Liver (tissue), 9 donors: ENCODE results near the gene TEX55. TPM values are rescaled to one million over a fixed set of nuclear protein-coding genes. Genes with fewer than 3 reads are reported as not detected.

ENCODE experiments used
- DNase-seq: peaks from one replicate; pipeline ENCODE4 v3.0.0-alpha.2; 2017; ENCODE audit warnings: low spot score
- H3K27ac ChIP-seq, 2 donors: one replicate each; pipeline ENCODE4 v1.7.0; 2013; ENCODE audit warnings: inconsistent platforms in 2 of 2, low read length in 2 of 2, control low read depth in 1 of 2, low read depth in 1 of 2, mild to moderate bottlenecking in 1 of 2
- H3K27me3 ChIP-seq, 4 donors: one replicate each; pipeline versions ENCODE4 v1.6.1 to v1.7.0; 2013; ENCODE audit warnings: low read length in 3 of 4, inconsistent platforms in 1 of 4, mild to moderate bottlenecking in 1 of 4, moderate library complexity in 1 of 4; ENCODE audit not compliant: control insufficient read depth in 4 of 4, insufficient read depth in 4 of 4
- H3K36me3 ChIP-seq, 4 donors: one replicate each; pipeline versions ENCODE4 v1.6.1 to v1.7.0; 2013; ENCODE audit warnings: low read length in 3 of 4, mild to moderate bottlenecking in 3 of 4, low read depth in 1 of 4, moderate library complexity in 1 of 4; ENCODE audit not compliant: control insufficient read depth in 4 of 4, insufficient read depth in 3 of 4
- H3K4me1 ChIP-seq, 4 donors: one replicate each; pipeline versions ENCODE4 v1.6.1 to v1.7.0; 2013; ENCODE audit warnings: low read length in 3 of 4, mild to moderate bottlenecking in 3 of 4, moderate library complexity in 1 of 4; ENCODE audit not compliant: control insufficient read depth in 4 of 4, insufficient read depth in 4 of 4
- H3K4me3 ChIP-seq, 3 donors: one replicate each; pipeline versions ENCODE4 v1.6.1 to v1.7.0; 2013; ENCODE audit warnings: low read length in 3 of 3, control low read depth in 1 of 3, low read depth in 1 of 3, mild to moderate bottlenecking in 1 of 3
- H3K9ac ChIP-seq, 2 donors: one replicate each; pipeline ENCODE4 v1.7.0; 2013; ENCODE audit warnings: low read length in 2 of 2, mild to moderate bottlenecking in 2 of 2, moderate library complexity in 2 of 2, control low read depth in 1 of 2, low read depth in 1 of 2
- H3K9me3 ChIP-seq, 4 donors: one replicate each; pipeline versions ENCODE4 v1.6.1 to v1.7.0; 2013; ENCODE audit warnings: low read length in 3 of 4; ENCODE audit not compliant: control insufficient read depth in 4 of 4
- ATF3 ChIP-seq: IDR thresholded peaks from 2 replicates; pipeline ENCODE4 v1.6.1; 2016; ENCODE audit warnings: antibody characterized with exemption
- CTCF ChIP-seq: fragments of 150-350 bp; IDR thresholded peaks from 2 replicates; pipeline ENCODE4 v1.5.1; 2017; ENCODE audit warnings: improper control_type of control experiment, low read depth, low read length; ENCODE audit not compliant: missing input control
- EGR1 ChIP-seq, 2 donors: IDR thresholded peaks; 2 replicates each; pipeline ENCODE4 v1.6.1; 2016 to 2018; ENCODE audit warnings: antibody characterized with exemption in 2 of 2, low read depth in 2 of 2
- FOXA1 ChIP-seq: IDR thresholded peaks from 2 replicates; pipeline ENCODE4 v1.6.1; 2016; ENCODE audit warnings: antibody characterized with exemption
- FOXA2 ChIP-seq: IDR thresholded peaks from 2 replicates; pipeline ENCODE4 v1.6.1; 2016; ENCODE audit warnings: antibody characterized with exemption
- GABPA ChIP-seq, 2 donors: IDR thresholded peaks in 1 of 2; conservative IDR thresholded peaks in 1 of 2; 2 replicates each; pipeline ENCODE4 v1.6.1; 2016; ENCODE audit warnings: antibody characterized with exemption in 2 of 2, mild to moderate bottlenecking in 1 of 2, moderate library complexity in 1 of 2
- HNF4A ChIP-seq, 2 donors: conservative IDR thresholded peaks; 2 replicates each; pipeline ENCODE4 v1.6.1; 2016; ENCODE audit warnings: antibody characterized with exemption in 2 of 2, mild to moderate bottlenecking in 2 of 2
- HNF4G ChIP-seq: IDR thresholded peaks from 2 replicates; pipeline ENCODE4 v1.6.1; 2016; ENCODE audit warnings: antibody characterized with exemption
- JUND ChIP-seq, 2 donors: IDR thresholded peaks; 2 replicates each; pipeline ENCODE4 v1.6.1; 2016; ENCODE audit warnings: antibody characterized with exemption in 2 of 2
- NR2F2 ChIP-seq: IDR thresholded peaks from 2 replicates; pipeline ENCODE4 v1.6.1; 2016; ENCODE audit warnings: antibody characterized with exemption
- RAD21 ChIP-seq, 2 donors: IDR thresholded peaks; 2 replicates each; pipeline ENCODE4 v1.6.1; 2016; ENCODE audit warnings: antibody characterized with exemption in 2 of 2, mild to moderate bottlenecking in 2 of 2
- REST ChIP-seq: IDR thresholded peaks from 2 replicates; pipeline ENCODE4 v1.6.1; 2016; ENCODE audit warnings: antibody characterized with exemption, mild to moderate bottlenecking
- RXRA ChIP-seq, 2 donors: IDR thresholded peaks; 2 replicates each; pipeline ENCODE4 v1.6.1; 2017 to 2018; ENCODE audit warnings: antibody characterized with exemption in 2 of 2, mild to moderate bottlenecking in 1 of 2
- SP1 ChIP-seq: IDR thresholded peaks from 2 replicates; pipeline ENCODE4 v1.6.1; 2018; ENCODE audit warnings: antibody characterized with exemption, mild to moderate bottlenecking
- TAF1 ChIP-seq: conservative IDR thresholded peaks from 2 replicates; pipeline ENCODE4 v1.6.1; 2016; ENCODE audit warnings: antibody characterized with exemption, mild to moderate bottlenecking
- YY1 ChIP-seq: IDR thresholded peaks from 2 replicates; pipeline ENCODE4 v1.6.1; 2016; ENCODE audit warnings: antibody characterized with exemption, mild to moderate bottlenecking
- ZBTB33 ChIP-seq: IDR thresholded peaks from 2 replicates; pipeline ENCODE4 v1.6.1; 2016; ENCODE audit warnings: antibody characterized with exemption
- WGBS: extraction: QIAGEN DNeasy Blood & Tissue Kit; methylation state at CpG from one replicate; pipeline ENCODE4 v1.1.7; 2013; 5-methylcytosine and 5-hydroxymethylcytosine counted together
- polyA plus RNA-seq, 2 donors: library from polyadenylated mRNA; stranded (reverse) in 1 of 2; unstranded in 1 of 2; fragments of 200-250 nt in 1 of 2; fragments of >200 nt in 1 of 2; fragmentation: Nextera tagmentation in 1 of 2; extraction: Ambion mirVana in 1 of 2; gene quantifications; one replicate each; pipeline versions ENCODE4 v1.2.1 to v1.2.3, GENCODE V29; 2013 to 2015
- total RNA-seq, 2 donors: library from RNA; depleted of rRNA; stranded (reverse); fragments of >200 nt; gene quantifications; one replicate each; pipeline ENCODE4 v1.2.3, GENCODE V29; 2014
- TF ChIP-seq, protein P1 (sequence below): IDR thresholded peaks from 2 replicates; pipeline ENCODE4 v1.6.1; 2016; ENCODE audit warnings: antibody characterized with exemption
- donor health status: healthy.
- donor health status: healthy.
- donor health status: healthy.
- donor health status: healthy.
- donor health status: healthy.

Gene TEX55
- total and polyA plus RNA-seq, 4 donors, result not detected

DNA sequence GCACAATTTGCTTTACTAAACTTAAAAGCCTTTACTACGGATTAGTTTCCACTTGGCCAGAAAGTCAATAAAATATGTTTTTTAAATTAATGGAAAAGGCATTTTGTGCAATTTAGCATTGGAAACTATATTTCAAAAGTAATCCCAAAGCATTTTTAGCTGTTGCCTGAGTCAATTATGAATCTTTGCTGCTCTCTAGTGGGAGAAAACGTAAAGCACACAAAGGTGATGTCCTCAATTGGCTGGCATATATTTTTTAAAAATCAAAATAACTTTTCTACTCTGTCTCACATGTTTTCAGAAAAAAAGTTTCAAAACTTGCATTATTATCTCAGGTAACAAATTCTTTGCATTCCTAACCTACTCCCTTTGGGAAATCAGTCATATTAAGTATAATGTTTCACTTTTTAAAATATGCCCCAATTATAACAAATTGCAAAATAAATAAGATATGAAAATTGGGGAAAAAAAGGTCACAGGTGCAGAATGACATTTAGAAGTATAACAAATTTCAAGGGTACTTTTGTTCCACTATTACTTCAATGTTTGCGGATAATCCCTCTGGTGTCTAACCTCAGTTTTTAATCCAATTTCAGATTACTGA, 47.2 kb upstream of the TEX55 start:
- no peak overlapping the region for H3K9ac ChIP-seq
- no peaks in the 10 kb centered on the region for H3K27me3 ChIP-seq
- no peak for DNase-seq
- no peaks in the 10 kb centered on the region for H3K9me3 ChIP-seq
- no peak overlapping the region for H3K4me3 ChIP-seq
- H3K27ac ChIP-seq, result no peak overlapping the region
- no peaks in the 10 kb centered on the region for H3K4me1 ChIP-seq
- peak; percentile 68 for TF ChIP-seq CTCF
- no peak for TF ChIP-seq FOXA2
- TF ChIP-seq RAD21 (IDR thresholded peaks at IDR 0.05), result peak; percentile 83 to 85
- no peak for TF ChIP-seq ZBTB33
- H3K36me3 ChIP-seq, result no peaks in the 10 kb centered on the region
- WGBS, result 28% methylated on average over 3 of the region's 3 CpGs

DNA sequence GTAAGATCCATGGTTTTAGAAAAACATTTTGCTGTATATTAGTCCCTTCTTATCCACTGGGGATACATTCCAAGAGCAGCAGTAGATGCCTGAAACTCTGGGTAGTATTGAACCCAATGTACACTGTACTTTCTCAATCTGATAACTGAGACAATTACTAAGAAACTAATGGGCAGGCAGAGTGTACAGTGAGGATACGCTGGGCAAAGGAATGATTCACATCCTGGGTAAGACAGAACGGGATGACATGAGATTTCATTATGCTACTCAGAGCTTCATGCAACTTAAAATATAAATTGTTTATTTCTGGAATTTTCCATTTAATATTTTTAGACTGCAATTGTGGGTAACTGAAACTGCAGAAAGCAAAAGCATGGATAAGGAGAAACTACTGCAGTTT, 46.2 kb upstream of the TEX55 start:
- Histone ChIP-seq H3K27ac (no peak overlapping the region), H3K36me3 (no peaks in the 10 kb centered on the region), H3K4me1 (no peaks in the 10 kb centered on the region), H3K9ac (no peak overlapping the region), H3K4me3 (no peak overlapping the region), H3K27me3 (no peaks in the 10 kb centered on the region), H3K9me3 (no peaks in the 10 kb centered on the region)
- WGBS, result 58% methylated on average over 2 of the region's 2 CpGs
- TF ChIP-seq ZBTB33, result no peak
- no peak for TF ChIP-seq SP1
- TF ChIP-seq GABPA (IDR thresholded peaks at IDR 0.05 in 1 of 2, conservative IDR thresholded peaks at IDR 0.05 in 1 of 2), result no peak
- TF ChIP-seq HNF4G, result no peak
- no peak for TF ChIP-seq JUND (IDR thresholded peaks at IDR 0.05)
- TF ChIP-seq FOXA2, result no peak
- no peak for TF ChIP-seq ATF3
- no peak for TF ChIP-seq TAF1
- TF ChIP-seq, protein P1, sequence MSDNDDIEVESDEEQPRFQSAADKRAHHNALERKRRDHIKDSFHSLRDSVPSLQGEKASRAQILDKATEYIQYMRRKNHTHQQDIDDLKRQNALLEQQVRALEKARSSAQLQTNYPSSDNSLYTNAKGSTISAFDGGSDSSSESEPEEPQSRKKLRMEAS, result no peak
- no peak for TF ChIP-seq YY1
- TF ChIP-seq NR2F2, result no peak
- no peak for TF ChIP-seq EGR1 (IDR thresholded peaks at IDR 0.05; ENCODE audit: low read depth in 2 of 2)
- TF ChIP-seq CTCF, result no peak
- no peak for TF ChIP-seq HNF4A (conservative IDR thresholded peaks at IDR 0.05)
- TF ChIP-seq RXRA (IDR thresholded peaks at IDR 0.05), result no peak
- no peak for TF ChIP-seq FOXA1
- TF ChIP-seq RAD21 (IDR thresholded peaks at IDR 0.05), result no peak
- TF ChIP-seq REST, result no peak
- DNase-seq, result no peak
